PFSK-1 (cell line): ENCODE data around the gene SEZ6L2.

ENCODE experiments used
- FOXP2 ChIP-seq: optimal IDR thresholded peaks from 2 replicates; pipeline ENCODE3; 2011; ENCODE audit warnings: borderline replicate concordance, control low read depth, inconsistent platforms; ENCODE audit not compliant: insufficient read depth; ENCODE audit errors: extremely low read length, extremely low read depth
- POLR2AphosphoS5 ChIP-seq: IDR thresholded peaks from 2 replicates; pipeline ENCODE4 v1.6.1; 2012; ENCODE audit warnings: low read depth, mild to moderate bottlenecking, control low read depth, low read length, moderate library complexity
- SIN3A ChIP-seq: IDR thresholded peaks from 2 replicates; pipeline ENCODE4 v1.6.1; 2012; ENCODE audit warnings: mild to moderate bottlenecking, low read length, moderate library complexity, borderline replicate concordance; ENCODE audit not compliant: insufficient read depth
- TAF1 ChIP-seq: IDR thresholded peaks from 2 replicates; pipeline ENCODE4 v1.6.1; 2012; ENCODE audit warnings: low read length, control low read depth, borderline replicate concordance; ENCODE audit not compliant: insufficient read depth
- TF ChIP-seq, protein P1 (sequence below), 2 experiments: IDR thresholded peaks; 2 replicates each; pipeline versions ENCODE4 v1.6.1 to v1.8.0; 2011 to 2012; ENCODE audit warnings: low read depth in 2 of 2, low read length in 2 of 2, control low read depth in 1 of 2, inconsistent platforms in 1 of 2, mild to moderate bottlenecking in 1 of 2, moderate library complexity in 1 of 2; ENCODE audit not compliant: insufficient read depth in 1 of 2

SEZ6L2 gene

DNA sequence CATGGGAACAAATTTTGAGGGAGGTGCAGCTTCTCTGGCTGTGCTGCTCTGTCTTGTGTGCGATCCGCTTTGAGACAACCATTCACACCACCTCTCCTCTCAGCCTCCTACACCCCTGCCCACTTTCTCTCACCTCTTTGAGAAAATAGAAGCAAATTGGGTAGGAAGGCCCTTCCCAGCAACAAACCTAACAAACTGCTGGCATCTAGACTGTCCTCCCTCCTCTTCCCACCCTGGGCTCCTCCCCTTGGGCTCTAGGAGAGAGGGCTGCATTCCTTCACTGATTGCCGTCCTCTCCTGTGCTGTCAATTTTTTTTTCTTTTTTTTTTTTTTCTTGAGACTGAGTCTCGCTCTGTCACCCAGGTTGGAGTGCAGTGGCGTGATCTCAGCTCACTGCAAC, 49.8 kb downstream of the SEZ6L2 start:
- TF ChIP-seq, protein P1, sequence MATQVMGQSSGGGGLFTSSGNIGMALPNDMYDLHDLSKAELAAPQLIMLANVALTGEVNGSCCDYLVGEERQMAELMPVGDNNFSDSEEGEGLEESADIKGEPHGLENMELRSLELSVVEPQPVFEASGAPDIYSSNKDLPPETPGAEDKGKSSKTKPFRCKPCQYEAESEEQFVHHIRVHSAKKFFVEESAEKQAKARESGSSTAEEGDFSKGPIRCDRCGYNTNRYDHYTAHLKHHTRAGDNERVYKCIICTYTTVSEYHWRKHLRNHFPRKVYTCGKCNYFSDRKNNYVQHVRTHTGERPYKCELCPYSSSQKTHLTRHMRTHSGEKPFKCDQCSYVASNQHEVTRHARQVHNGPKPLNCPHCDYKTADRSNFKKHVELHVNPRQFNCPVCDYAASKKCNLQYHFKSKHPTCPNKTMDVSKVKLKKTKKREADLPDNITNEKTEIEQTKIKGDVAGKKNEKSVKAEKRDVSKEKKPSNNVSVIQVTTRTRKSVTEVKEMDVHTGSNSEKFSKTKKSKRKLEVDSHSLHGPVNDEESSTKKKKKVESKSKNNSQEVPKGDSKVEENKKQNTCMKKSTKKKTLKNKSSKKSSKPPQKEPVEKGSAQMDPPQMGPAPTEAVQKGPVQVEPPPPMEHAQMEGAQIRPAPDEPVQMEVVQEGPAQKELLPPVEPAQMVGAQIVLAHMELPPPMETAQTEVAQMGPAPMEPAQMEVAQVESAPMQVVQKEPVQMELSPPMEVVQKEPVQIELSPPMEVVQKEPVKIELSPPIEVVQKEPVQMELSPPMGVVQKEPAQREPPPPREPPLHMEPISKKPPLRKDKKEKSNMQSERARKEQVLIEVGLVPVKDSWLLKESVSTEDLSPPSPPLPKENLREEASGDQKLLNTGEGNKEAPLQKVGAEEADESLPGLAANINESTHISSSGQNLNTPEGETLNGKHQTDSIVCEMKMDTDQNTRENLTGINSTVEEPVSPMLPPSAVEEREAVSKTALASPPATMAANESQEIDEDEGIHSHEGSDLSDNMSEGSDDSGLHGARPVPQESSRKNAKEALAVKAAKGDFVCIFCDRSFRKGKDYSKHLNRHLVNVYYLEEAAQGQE (IDR thresholded peaks at IDR 0.05; ENCODE audit: insufficient read depth in 1 of 2, low read depth in 2 of 2, low read length in 2 of 2): no peak
- TF ChIP-seq TAF1: no peak
- TF ChIP-seq SIN3A: no peak
- TF ChIP-seq FOXP2: no peak

DNA sequence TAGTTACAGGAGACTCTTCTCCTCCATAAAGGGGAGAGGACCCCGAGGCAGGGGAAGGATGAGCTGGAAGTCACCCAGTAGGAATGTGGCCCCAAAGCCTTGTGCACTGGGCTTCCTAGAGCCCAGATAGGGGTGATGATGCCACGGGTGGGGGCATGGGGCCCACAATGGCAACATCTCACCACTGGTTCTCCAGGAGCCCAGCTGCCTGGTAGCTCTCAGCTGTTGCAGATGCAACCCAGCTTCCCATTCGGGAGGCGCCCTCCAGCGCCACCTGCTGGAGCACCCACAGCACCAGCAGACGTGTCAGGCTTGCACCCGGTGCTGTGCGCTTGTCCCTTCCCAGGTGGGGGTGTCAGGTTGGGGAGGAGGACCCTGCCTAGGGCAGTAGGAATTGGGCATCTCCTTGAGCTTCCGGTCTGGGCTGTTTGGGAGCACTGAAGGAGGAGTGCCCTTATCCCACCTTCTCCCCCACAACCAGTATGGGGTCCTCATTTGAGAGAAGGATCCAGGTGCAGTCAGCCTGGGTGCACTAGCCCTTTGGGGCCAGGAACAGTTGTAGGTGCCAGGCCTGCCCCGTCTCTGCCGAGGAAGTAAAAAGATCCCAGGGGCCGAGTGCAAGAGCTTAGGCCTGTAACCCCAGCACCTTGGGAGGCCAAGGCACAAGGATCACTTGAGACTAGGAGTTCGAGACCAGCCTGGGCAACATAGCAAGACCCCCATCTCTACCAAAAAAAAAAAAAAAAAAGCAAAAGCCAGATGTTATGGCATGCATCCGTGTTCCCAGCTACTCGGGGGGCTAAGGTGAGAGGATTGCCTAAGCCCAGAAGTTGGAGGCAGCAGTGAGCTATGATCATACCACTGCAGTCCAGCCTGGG, 50.7 kb downstream of the SEZ6L2 start:
- TF ChIP-seq TAF1: no peak
- TF ChIP-seq POLR2AphosphoS5: no peak
- TF ChIP-seq SIN3A: no peak
- TF ChIP-seq FOXP2: no peak
- TF ChIP-seq, protein P1 (IDR thresholded peaks at IDR 0.05; ENCODE audit: insufficient read depth in 1 of 2, low read depth in 2 of 2, low read length in 2 of 2): no peak

DNA sequence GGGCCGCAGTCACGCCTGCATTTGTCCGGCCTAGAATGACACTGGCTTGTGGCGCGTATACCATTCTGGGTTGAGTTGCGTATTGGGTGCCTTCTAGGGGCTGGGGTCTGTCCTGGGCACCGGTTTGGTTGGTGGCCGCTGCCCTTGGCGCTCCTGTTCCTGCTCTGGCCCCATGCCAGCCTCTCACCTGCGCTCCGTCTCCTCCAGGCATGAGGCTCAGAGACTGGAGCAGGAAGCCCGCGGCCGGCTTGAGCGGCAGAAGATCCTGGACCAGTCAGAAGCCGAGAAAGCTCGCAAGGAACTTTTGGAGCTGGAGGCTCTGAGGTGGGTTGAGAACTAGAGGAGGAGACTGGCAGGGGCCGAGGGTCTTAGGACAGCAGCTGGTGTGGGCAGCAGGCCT, 53.7 kb downstream of the SEZ6L2 start:
- TF ChIP-seq TAF1: no peak
- no peak for TF ChIP-seq FOXP2
- TF ChIP-seq, protein P1 (IDR thresholded peaks at IDR 0.05; ENCODE audit: insufficient read depth in 1 of 2, low read depth in 2 of 2, low read length in 2 of 2): no peak
- TF ChIP-seq SIN3A: no peak
- no peak for TF ChIP-seq POLR2AphosphoS5

DNA sequence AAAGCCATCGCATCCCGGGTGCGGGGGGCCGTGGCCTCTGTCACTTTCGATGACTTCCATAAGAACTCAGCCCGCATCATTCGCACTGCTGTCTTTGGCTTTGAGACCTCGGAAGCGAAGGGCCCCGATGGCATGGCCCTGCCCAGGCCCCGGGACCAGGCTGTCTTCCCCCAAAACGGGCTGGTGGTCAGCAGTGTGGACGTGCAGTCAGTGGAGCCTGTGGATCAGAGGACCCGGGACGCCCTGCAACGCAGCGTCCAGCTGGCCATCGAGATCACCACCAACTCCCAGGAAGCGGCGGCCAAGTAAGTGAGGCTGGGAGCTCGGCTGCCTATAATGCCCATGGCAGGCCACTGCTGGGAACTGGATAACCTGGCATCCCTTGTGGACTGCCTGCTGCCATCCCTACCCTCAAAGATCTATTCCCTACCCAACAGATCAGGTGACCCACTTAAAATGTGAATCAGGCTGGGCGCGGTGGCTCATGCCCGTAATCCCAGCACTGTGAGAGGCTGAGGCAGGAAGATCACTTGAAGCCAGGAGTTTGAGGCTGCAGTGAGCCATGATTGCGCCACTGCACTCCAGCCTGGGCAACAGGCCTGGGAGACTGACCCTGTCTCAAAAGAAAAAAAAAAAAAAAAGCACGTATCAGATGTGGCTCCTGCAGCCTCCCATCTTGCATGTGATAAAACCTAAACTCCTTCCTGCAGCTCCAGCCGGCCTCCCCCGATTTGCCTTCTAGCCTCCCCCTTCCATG, 54.6 kb downstream of the SEZ6L2 start:
- TF ChIP-seq FOXP2: no peak
- TF ChIP-seq POLR2AphosphoS5: no peak
- TF ChIP-seq, protein P1 (IDR thresholded peaks at IDR 0.05; ENCODE audit: insufficient read depth in 1 of 2, low read depth in 2 of 2, low read length in 2 of 2): no peak
- no peak for TF ChIP-seq SIN3A
- TF ChIP-seq TAF1: no peak
